Karpas-422 (cell line): ENCODE results near the gene TMEM106C. TPM values are rescaled to one million over a fixed set of nuclear protein-coding genes. Genes with fewer than 3 reads are reported as not detected.
"Not testable (repeated sequence)": the region's sequence is repeated elsewhere in the genome, so short reads cannot be mapped to it uniquely, and the experiment has no call there.

ENCODE experiments used
- DNase-seq: peaks from one replicate; pipeline ENCODE4 v3.0.0-alpha.2; 2015
- H2AFZ ChIP-seq: fragments of 200-600 bp; sonication (generic); 2 replicates; pipeline ENCODE4 v1.6.1; 2014; ENCODE audit warnings: antibody characterized with exemption, low read length, mixed read lengths
- H3K27ac ChIP-seq: fragments of 200-600 bp; sonication (generic); 2 replicates; pipeline ENCODE4 v1.5.1; 2014; ENCODE audit warnings: mild to moderate bottlenecking, low read length, moderate library complexity
- H3K27me3 ChIP-seq: fragments of 200-600 bp; sonication (generic); 2 replicates; pipeline ENCODE4 v1.6.1; 2014; ENCODE audit warnings: low read length, mixed read lengths
- H3K36me3 ChIP-seq: fragments of 200-600 bp; sonication (generic); 2 replicates; pipeline ENCODE4 v1.6.1; 2014; ENCODE audit warnings: low read length, mixed read lengths; ENCODE audit not compliant: insufficient read depth
- H3K4me1 ChIP-seq: fragments of 200-600 bp; sonication (generic); 2 replicates; pipeline ENCODE4 v1.6.1; 2014; ENCODE audit warnings: mild to moderate bottlenecking, low read length, mixed read lengths
- H3K4me2 ChIP-seq: fragments of 200-600 bp; sonication (generic); 2 replicates; pipeline ENCODE4 v1.6.1; 2014; ENCODE audit warnings: low read length, low read depth, mild to moderate bottlenecking; ENCODE audit not compliant: poor library complexity, severe bottlenecking
- H3K4me3 ChIP-seq: fragments of 200-600 bp; sonication (generic); 2 replicates; pipeline ENCODE4 v1.5.1; 2014; ENCODE audit warnings: mild to moderate bottlenecking, antibody characterized with exemption, low read length, mixed read lengths
- H3K79me2 ChIP-seq: fragments of 200-600 bp; sonication (generic); 2 replicates; pipeline ENCODE4 v1.6.1; 2014; ENCODE audit warnings: mild to moderate bottlenecking, low read length, mixed read lengths
- H3K9ac ChIP-seq: fragments of 200-600 bp; sonication (generic); 2 replicates; pipeline ENCODE4 v1.6.0; 2014; ENCODE audit warnings: low read length
- H3K9me2 ChIP-seq: fragments of 200-600 bp; sonication (generic), shearing (Covaris generic); replicated peaks from 2 replicates; pipeline ENCODE4 v1.6.0; 2014; ENCODE audit warnings: mild to moderate bottlenecking, low read length, moderate library complexity; ENCODE audit not compliant: insufficient read depth
- H3K9me3 ChIP-seq: fragments of 300-700, 200-600 bp; sonication (generic); 2 replicates; pipeline ENCODE4 v1.6.1; 2014; ENCODE audit warnings: low read length, mixed read lengths
- H4K20me1 ChIP-seq: fragments of 200-600 bp; sonication (generic); 2 replicates; pipeline ENCODE4 v1.6.1; 2014; ENCODE audit warnings: mild to moderate bottlenecking, antibody characterized with exemption, low read length, low read depth; ENCODE audit not compliant: insufficient read depth
- total RNA-seq: library from RNA; depleted of rRNA; stranded (reverse); fragments of >200 nt; shearing (Covaris generic); gene quantifications from 2 replicates; pipeline ENCODE4 v1.2.3, GENCODE V29; 2014; ENCODE audit warnings: low replicate concordance

Gene TMEM106C
- total RNA-seq, 1 experiment from 2014 or later, result 127 TPM

- Histone ChIP-seq H3K9me3 (0 out of 2 replicates have a peak, but pooled peaks cover 3% of the 10 kb centered on the region), H2AFZ (no peak overlapping the region; the same call in 1 of the 2 replicates), H3K27ac (no peak overlapping the region), H3K4me3 (no peak overlapping the region), H3K4me1 (no peaks in the 10 kb centered on the region), H3K9me2 (no peaks in the 10 kb centered on the region), H4K20me1 (no peaks in the 10 kb centered on the region), H3K9ac (0 out of 2 replicates have a peak overlapping the region, but pooled peaks have one; percentile 4), H3K4me2 (no peak overlapping the region), H3K27me3 (no peaks in the 10 kb centered on the region), H3K36me3 (no peaks in the 10 kb centered on the region), H3K79me2 (no peaks in the 10 kb centered on the region)
- DNase-seq, result no peak
These were observed 8.8 kb upstream of the TMEM106C start for GRCh38 chr12:47954467-47955045.

GRCh38 chr12:47955059-47955458, 8.3 kb upstream of the TMEM106C start:
- Histone ChIP-seq H3K9me2 (no peaks in the 10 kb centered on the region), H3K9ac (0 out of 2 replicates have a peak overlapping the region, but pooled peaks have one; percentile 4), H3K4me3 (no peak overlapping the region), H3K4me1 (no peaks in the 10 kb centered on the region), H3K79me2 (no peaks in the 10 kb centered on the region), H4K20me1 (no peaks in the 10 kb centered on the region), H3K36me3 (no peaks in the 10 kb centered on the region), H3K27me3 (no peaks in the 10 kb centered on the region), H3K27ac (no peak overlapping the region), H3K9me3 (0 out of 2 replicates have a peak, but pooled peaks cover 3% of the 10 kb centered on the region), H2AFZ (peak overlapping the region; percentile 45; the same call in 1 of the 2 replicates), H3K4me2 (no peak overlapping the region)
- no peak for DNase-seq

GRCh38 chr12:47957671-47958070, 5.7 kb upstream of the TMEM106C start:
- DNase-seq, H3K9me3 ChIP-seq, H3K4me1 ChIP-seq, H3K9ac ChIP-seq, H3K27ac ChIP-seq, H3K4me2 ChIP-seq, H3K4me3 ChIP-seq, H4K20me1 ChIP-seq, H3K9me2 ChIP-seq, H3K36me3 ChIP-seq, H3K27me3 ChIP-seq, H3K79me2 ChIP-seq, H2AFZ ChIP-seq: not testable (repeated sequence)

GRCh38 chr12:47962198-47962597, 1.2 kb upstream of the TMEM106C start:
- H3K27me3 ChIP-seq, result no peaks in the 10 kb centered on the region
- no peak overlapping the region for H3K4me2 ChIP-seq
- no peak overlapping the region for H3K4me3 ChIP-seq
- H3K36me3 ChIP-seq, result peaks cover 7% of the 10 kb centered on the region; the same call in 1 of the 2 replicates
- no peaks in the 10 kb centered on the region for H3K9me2 ChIP-seq
- peaks cover 29% of the 10 kb centered on the region for H3K4me1 ChIP-seq
- H3K79me2 ChIP-seq, result peaks cover 12% of the 10 kb centered on the region
- DNase-seq, result no peak
- no peak overlapping the region for H3K9ac ChIP-seq
- H2AFZ ChIP-seq, result no peak overlapping the region
- H4K20me1 ChIP-seq, result no peaks in the 10 kb centered on the region
- H3K27ac ChIP-seq, result no peak overlapping the region
- 0 out of 2 replicates have a peak, but pooled peaks cover 3% of the 10 kb centered on the region for H3K9me3 ChIP-seq

- Histone ChIP-seq H3K4me3 (peak overlapping the region; percentile 92), H3K27ac (0 out of 2 replicates have a peak overlapping the region, but pooled peaks have one; percentile 27), H3K9me3 (no peaks in the 10 kb centered on the region), H3K9me2 (no peaks in the 10 kb centered on the region), H2AFZ (peak overlapping the region; percentile 99), H3K27me3 (no peaks in the 10 kb centered on the region), H3K9ac (peak overlapping the region; percentile 92), H3K36me3 (peaks cover 7% of the 10 kb centered on the region; the same call in 1 of the 2 replicates), H3K79me2 (peaks cover 12% of the 10 kb centered on the region), H3K4me2 (peak overlapping the region; percentile 77), H4K20me1 (no peaks in the 10 kb centered on the region), H3K4me1 (peaks cover 29% of the 10 kb centered on the region)
- peak; percentile 55 for DNase-seq
These were observed 821 bp downstream of the TMEM106C start for GRCh38 chr12:47964106-47964728.

GRCh38 chr12:47965581-47965980, 2.2 kb downstream of the TMEM106C start:
- Histone ChIP-seq H3K27me3 (no peaks in the 10 kb centered on the region), H2AFZ (no peak overlapping the region), H3K9me2 (no peaks in the 10 kb centered on the region), H3K9me3 (no peaks in the 10 kb centered on the region), H3K79me2 (peaks cover 12% of the 10 kb centered on the region), H3K9ac (no peak overlapping the region), H4K20me1 (no peaks in the 10 kb centered on the region), H3K4me2 (peak overlapping the region; percentile 77), H3K4me1 (peaks cover 29% of the 10 kb centered on the region), H3K4me3 (no peak overlapping the region), H3K27ac (no peak overlapping the region), H3K36me3 (peaks cover 7% of the 10 kb centered on the region; the same call in 1 of the 2 replicates)
- no peak for DNase-seq

GRCh38 chr12:47967461-47968321, 4.3 kb downstream of the TMEM106C start:
- H3K9me3 ChIP-seq, result no peaks in the 10 kb centered on the region
- no peak for DNase-seq
- H3K9me2 ChIP-seq, result no peaks in the 10 kb centered on the region

GRCh38 chr12:47969845-47970244, 6.4 kb downstream of the TMEM106C start:
- H2AFZ ChIP-seq, result no peak overlapping the region
- peaks cover 7% of the 10 kb centered on the region; the same call in 1 of the 2 replicates for H3K36me3 ChIP-seq
- H4K20me1 ChIP-seq, result no peaks in the 10 kb centered on the region
- H3K79me2 ChIP-seq, result no peaks in the 10 kb centered on the region
- H3K9me2 ChIP-seq, result no peaks in the 10 kb centered on the region
- no peaks in the 10 kb centered on the region for H3K9me3 ChIP-seq
- peaks cover 15% of the 10 kb centered on the region for H3K4me1 ChIP-seq
- no peak for DNase-seq
- H3K4me2 ChIP-seq, result no peak overlapping the region
- H3K9ac ChIP-seq, result no peak overlapping the region
- H3K27ac ChIP-seq, result no peak overlapping the region
- no peaks in the 10 kb centered on the region for H3K27me3 ChIP-seq
- no peak overlapping the region for H3K4me3 ChIP-seq

More at GRCh38 chr12:47967461-47968321, 4.3 kb downstream of the TMEM106C start:
- H4K20me1 ChIP-seq, result no peaks in the 10 kb centered on the region
- no peaks in the 10 kb centered on the region for H3K27me3 ChIP-seq
- no peak overlapping the region for H3K4me3 ChIP-seq
- H2AFZ ChIP-seq, result no peak overlapping the region
- H3K79me2 ChIP-seq, result peaks cover 12% of the 10 kb centered on the region
- peaks cover 28% of the 10 kb centered on the region for H3K4me1 ChIP-seq
- no peak overlapping the region for H3K4me2 ChIP-seq
- no peak overlapping the region for H3K9ac ChIP-seq
- peaks cover 7% of the 10 kb centered on the region; the same call in 1 of the 2 replicates for H3K36me3 ChIP-seq
- H3K27ac ChIP-seq, result no peak overlapping the region
